Mammary epithelial cell (primary cell): ENCODE results near the gene PAXX.

Experiments
- EZH2 ChIP-seq: IDR thresholded peaks from 2 replicates; pipeline ENCODE4 v1.6.1; 2012; ENCODE audit warnings: low read length, inconsistent platforms, borderline replicate concordance
- TF ChIP-seq, protein P1 (sequence below), 2 donors: IDR thresholded peaks in 1 of 2; conservative IDR thresholded peaks in 1 of 2; 2 replicates each; pipeline ENCODE4 v1.5.1; 2011 to 2012; ENCODE audit warnings: inconsistent platforms in 2 of 2, low read length in 2 of 2, mild to moderate bottlenecking in 2 of 2, control low read depth in 1 of 2, low read depth in 1 of 2; ENCODE audit not compliant: insufficient read depth in 1 of 2; ENCODE audit errors: extremely low read depth in 1 of 2

- TF ChIP-seq, protein P1, sequence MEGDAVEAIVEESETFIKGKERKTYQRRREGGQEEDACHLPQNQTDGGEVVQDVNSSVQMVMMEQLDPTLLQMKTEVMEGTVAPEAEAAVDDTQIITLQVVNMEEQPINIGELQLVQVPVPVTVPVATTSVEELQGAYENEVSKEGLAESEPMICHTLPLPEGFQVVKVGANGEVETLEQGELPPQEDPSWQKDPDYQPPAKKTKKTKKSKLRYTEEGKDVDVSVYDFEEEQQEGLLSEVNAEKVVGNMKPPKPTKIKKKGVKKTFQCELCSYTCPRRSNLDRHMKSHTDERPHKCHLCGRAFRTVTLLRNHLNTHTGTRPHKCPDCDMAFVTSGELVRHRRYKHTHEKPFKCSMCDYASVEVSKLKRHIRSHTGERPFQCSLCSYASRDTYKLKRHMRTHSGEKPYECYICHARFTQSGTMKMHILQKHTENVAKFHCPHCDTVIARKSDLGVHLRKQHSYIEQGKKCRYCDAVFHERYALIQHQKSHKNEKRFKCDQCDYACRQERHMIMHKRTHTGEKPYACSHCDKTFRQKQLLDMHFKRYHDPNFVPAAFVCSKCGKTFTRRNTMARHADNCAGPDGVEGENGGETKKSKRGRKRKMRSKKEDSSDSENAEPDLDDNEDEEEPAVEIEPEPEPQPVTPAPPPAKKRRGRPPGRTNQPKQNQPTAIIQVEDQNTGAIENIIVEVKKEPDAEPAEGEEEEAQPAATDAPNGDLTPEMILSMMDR (conservative IDR thresholded peaks at IDR 0.05 in 1 of 2, IDR thresholded peaks at IDR 0.05 in 1 of 2; ENCODE audit: extremely low read depth in 1 of 2, insufficient read depth in 1 of 2, low read depth in 1 of 2, low read length in 2 of 2) = no peak
- TF ChIP-seq EZH2 = no peak
Measured at GRCh38 chr9:137000177-137000930, 8.1 kb downstream of the PAXX start.
